GM21717 (cell line): Measurements from ENCODE around the gene ACOT4.
A peak's percentile ranks its signal among the peaks of the same experiment; 100 is the strongest.
"Not testable (repeated sequence)": the region's sequence is repeated elsewhere in the genome, so short reads cannot be mapped to it uniquely, and the experiment has no call there.

Experiments
- ATAC-seq: cut with Tn5 transposase; IDR thresholded peaks from one replicate; pipeline ENCODE4 v1.9.1; 2021; ENCODE audit warnings: mild to moderate bottlenecking, moderate library complexity; ENCODE audit not compliant: unreplicated experiment

ACOT4 gene

DNA sequence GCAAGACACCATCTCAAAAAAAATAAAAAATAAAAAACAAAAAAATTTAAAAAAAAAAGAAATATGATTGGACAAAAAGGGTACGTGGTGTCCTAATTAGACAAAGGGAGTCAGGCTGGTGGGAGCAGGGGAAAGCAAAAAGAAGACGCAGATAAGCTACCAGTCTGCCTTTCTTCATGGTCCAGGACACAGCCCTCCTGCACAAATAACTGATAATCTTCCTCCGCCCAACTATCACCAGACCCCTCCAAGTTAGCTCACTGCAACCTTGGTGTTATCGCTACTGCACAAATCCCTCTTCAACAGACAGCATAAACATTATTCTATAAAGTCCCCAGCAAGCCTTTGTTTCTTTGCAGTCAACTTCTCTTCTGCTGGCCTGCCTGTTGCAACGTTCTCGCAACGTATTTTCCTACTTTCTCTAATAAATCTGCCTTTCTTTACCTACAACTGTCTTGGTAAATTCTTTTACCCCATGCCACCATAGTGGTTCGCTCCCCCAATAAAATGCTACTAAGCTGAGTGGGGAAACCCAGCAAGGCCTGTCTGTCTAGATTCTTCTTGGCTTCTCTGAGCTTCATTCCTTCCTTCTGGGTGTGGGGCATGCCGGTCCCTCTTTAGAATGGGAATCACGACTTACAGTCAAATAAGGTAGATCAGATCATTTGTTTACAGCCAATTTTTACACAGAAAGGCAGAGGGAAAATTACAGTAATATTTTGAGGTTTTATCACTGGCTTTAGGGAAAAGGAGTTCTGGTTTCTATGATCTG is 38.5 kb downstream of the ACOT4 start:
- ATAC-seq: no peak

GRCh38 chr14:73633116-73634010 is 41.7 kb downstream of the ACOT4 start:
- ATAC-seq: no peak

DNA sequence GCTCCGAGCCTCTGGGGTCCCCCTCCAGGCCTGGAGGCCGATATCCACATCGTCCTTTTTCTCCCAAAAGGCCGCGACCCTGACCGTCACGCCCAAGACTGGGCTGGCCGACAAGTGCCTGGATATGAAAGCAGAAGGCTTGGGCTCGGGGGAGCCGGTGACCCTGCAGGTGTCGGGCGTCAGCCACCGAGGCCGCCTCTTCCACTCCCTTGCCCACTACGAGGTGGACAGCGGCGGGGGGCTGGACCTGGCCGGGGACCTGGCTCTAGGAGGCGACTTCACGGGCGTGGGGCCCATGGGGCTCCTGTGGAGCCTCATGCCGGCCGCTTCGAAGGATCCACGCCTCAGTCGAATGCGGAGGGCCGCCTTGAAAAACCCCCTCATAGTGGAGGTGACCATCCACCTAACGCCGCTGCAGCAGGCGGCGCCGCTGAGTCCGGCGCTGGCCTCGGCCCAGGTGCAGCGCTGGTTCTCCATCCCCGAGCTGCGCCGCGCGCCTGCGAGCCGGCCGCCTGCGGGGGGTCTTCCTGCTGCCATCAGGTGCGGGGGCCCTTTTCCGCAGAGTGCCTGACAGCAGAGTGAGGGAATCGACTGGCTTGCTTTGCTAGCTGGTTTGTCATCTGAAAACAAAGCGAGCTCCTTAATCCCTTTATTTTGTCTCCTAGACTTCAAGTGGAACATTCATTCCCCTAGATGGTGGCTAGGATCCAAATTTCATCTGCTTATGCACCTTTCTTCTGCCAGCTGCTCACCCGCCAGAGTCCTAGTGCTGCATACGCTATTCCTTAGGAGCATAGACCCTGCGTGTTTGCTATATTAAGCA is 42.5 kb downstream of the ACOT4 start:
- ATAC-seq: no peak

DNA sequence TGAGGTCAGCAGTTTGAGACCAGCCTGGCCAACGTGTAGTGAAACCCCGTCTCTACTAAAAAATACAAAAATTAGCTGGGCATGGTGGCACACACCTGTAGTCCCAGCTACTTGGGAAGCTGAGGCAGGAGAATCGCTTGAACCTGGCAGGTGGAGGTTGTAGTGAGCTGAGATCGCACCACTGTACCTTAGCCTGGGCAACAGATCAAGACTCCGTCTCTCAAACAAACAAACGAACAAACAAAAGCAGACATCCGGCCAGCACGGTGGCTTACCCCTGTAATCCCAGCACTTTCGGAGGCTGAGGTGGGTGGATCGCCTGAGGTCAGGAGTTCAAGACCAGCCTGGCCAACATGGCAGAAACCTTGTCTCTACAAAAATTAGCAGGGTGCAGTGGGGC is 44.7 kb downstream of the ACOT4 start:
- ATAC-seq: not testable (repeated sequence)

- no peak for ATAC-seq
These were observed 46.2 kb downstream of the ACOT4 start for GRCh38 chr14:73637830-73638229.

GRCh38 chr14:73640796-73641365 is 49.2 kb downstream of the ACOT4 start:
- no peak for ATAC-seq

- peak; percentile 95 for ATAC-seq
These were observed 53.0 kb downstream of the ACOT4 start, which contains the start of gene DNAL1 for GRCh38 chr14:73644531-73645247. Gene DNAL1 (plus strand): TSS chr14:73644986. CDS start chr14:73645040, 54 bp downstream.

DNA sequence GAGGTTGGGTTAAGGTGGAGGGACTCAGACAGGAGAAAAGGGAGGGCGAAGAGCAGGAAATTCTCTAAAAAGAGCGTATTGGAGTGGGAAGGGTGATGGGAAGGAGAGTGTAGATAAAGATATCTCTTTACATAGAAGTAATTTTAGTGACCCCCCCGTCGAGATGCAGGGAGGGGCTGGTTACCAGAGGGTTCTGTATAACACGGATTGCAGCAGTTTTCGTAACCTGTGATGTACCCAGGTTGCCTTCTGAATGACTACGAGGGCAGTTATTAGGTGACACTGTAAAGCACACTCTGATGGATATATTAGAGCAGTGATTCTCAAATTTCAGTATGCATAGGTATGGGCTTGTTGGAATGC is 53.6 kb downstream of the ACOT4 start:
- peak; percentile 10 for ATAC-seq
